AG09319 (cell line): ENCODE measurements around the gene CFAP70.

Source experiments
- DNase-seq: peaks from one replicate; pipeline ENCODE4 v3.0.0-alpha.2; 2010; ENCODE audit warnings: low read depth; ENCODE audit errors: extremely low read depth
- TF ChIP-seq, protein P1 (sequence below): IDR thresholded peaks from 2 replicates; pipeline ENCODE4 v1.5.1; 2011; ENCODE audit warnings: low read depth, mild to moderate bottlenecking, inconsistent platforms, low read length, moderate library complexity

Gene CFAP70

DNA sequence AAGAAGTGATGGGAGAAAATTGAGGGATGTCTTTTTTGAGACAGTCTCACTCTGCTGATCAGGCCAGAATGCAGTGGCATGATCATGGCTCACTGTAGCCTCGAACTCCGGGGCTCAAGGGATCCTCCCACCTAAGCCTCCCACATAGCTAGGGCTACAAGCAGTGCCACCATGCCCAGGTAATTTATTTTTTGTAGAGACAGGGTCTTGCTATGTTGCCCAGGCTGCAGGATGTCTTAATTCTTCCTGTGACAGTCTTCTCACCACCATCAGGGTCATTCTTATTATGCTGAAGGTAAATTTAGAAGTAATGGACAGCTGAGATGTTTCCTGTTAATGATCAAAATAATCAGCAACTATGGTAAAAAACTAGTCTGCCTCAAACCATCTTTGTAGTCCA, 118.8 kb downstream of the CFAP70 start:
- DNase-seq, result no peak
- TF ChIP-seq, protein P1, sequence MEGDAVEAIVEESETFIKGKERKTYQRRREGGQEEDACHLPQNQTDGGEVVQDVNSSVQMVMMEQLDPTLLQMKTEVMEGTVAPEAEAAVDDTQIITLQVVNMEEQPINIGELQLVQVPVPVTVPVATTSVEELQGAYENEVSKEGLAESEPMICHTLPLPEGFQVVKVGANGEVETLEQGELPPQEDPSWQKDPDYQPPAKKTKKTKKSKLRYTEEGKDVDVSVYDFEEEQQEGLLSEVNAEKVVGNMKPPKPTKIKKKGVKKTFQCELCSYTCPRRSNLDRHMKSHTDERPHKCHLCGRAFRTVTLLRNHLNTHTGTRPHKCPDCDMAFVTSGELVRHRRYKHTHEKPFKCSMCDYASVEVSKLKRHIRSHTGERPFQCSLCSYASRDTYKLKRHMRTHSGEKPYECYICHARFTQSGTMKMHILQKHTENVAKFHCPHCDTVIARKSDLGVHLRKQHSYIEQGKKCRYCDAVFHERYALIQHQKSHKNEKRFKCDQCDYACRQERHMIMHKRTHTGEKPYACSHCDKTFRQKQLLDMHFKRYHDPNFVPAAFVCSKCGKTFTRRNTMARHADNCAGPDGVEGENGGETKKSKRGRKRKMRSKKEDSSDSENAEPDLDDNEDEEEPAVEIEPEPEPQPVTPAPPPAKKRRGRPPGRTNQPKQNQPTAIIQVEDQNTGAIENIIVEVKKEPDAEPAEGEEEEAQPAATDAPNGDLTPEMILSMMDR, result no peak

DNA sequence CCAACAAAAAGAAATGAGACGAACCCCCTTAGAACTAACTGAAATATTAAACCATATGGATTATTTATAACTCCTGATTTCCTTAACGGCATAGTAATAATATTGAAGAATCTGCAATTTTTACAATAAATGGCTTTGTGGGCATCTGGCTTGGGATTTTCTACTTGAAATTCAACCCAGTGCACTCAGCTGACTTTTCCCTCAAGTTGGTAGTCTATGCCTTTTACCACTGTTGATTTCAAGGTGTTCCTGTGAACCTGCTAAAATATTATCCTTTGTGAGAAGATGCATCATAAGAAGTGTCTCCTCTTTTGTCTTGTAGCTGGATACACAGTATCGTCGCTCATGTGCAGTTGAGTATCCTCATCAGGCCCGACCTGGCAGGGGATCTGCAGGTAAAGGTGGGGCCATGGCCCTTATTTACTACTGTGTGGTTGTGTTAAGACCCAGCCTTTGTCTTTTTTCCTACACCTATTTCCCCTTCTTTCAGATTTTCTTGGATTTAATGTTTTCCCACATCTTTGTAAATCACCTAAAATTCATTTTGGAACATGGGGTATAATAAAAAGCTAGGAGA, 119.6 kb downstream of the CFAP70 start:
- DNase-seq, result no peak
- TF ChIP-seq, protein P1, result no peak

DNA sequence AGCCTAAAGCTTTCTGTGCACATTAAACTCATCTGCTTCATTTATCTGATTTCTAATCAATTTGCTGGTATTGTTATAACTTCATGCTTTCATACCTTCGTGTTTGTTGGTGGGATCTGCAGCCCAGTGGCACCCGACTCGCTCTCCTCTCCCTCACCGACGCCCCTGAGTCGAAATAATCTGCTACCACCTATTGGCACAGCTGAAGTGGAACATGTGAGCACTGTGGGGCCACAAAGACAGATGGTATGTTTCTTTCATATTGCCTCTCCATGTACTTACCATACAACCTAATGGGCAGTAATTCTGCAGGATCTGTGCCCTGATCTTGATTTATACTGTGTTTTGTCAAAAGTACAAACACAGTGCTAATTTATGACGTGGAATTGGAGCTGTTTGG, 124.0 kb downstream of the CFAP70 start:
- TF ChIP-seq, protein P1, result no peak

DNA sequence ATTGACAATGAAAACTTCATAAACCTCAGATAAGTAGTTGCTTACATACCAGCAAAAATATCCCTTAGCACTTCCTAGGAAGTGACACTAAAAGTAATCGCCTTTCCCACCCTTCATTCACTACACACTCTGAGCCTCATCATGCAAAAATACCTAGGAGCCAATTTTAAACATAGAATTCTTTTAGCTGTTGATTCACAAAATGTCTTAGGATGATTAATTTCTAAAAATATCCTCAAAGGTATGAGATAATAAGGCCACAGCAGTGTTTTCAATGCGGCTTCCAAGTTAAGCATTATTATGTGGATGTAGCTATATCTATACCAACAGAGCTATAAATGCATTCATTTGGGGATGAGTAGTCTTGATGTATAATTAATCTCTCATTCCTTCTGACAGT, 124.8 kb downstream of the CFAP70 start:
- DNase-seq, result no peak
- TF ChIP-seq, protein P1, result no peak

More for the DNA sequence above, 124.0 kb downstream of the CFAP70 start:
- DNase-seq, result no peak

DNA sequence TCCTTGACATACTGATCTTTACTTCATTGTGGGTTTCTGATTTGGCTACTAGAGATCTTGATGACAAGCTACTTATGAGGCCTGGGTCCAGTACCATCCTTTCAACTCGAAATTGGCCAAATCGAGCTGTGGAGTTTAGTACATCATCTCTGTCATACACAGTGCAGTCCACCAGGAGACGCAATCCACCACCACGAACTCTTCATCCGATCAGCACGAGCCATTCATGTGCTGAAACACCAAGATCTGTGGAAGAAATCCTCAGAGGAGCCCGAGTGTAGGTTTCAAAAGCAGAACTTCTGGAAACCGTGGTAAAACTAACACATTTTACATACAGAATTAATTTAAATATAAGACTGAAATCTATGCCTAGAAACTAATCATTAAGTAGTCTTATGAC, 125.8 kb downstream of the CFAP70 start:
- DNase-seq, result no peak
- TF ChIP-seq, protein P1, result no peak

DNA sequence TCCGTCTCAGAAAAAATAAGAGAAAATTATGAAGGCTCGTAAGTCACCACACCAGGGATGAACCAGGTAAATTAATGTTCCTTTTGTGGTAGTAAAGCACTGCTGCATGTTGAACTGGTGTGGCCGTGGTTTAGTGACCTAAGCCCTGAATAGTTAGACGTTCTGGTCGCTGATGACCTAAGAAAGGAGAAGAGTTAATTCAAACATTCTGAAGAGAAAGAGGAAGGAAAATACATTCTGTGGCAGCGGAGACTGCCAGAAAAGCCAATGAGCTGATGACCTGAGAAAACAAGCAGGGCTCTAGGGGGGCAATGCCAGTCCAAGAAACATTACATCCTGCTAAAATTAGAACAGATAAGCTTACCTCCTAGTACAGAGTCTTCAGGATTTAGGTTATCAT, 129.1 kb downstream of the CFAP70 start:
- TF ChIP-seq, protein P1, result no peak
- DNase-seq, result no peak

DNA sequence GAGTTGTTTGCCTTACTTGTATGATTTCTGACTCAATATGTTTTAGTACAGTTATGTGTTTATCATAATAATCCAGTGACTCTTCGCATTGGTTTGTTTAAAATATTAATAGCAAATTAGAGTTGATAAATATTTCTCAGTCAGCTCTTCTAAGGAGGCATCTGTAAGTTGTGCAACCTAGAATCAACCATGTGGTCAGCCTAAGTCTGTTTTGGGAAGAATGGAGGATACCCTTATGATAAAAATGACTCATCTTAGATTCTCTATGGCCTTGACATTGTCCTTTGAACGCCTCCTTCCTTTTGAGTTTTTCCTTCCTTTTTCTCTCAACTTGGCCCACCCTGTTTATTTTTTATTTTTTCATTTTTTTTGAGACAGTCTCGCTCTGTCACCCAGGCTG, 130.4 kb downstream of the CFAP70 start:
- TF ChIP-seq, protein P1, result no peak
- no peak for DNase-seq
